Measurements from ENCODE around the gene PRLR.

- TF ChIP-seq GATA2 (IDR thresholded peaks at IDR 0.05; ENCODE audit: low read depth, low read length) (no peak), GATA3 (IDR thresholded peaks at IDR 0.05; ENCODE audit: low read depth, low read length) (no peak)
Measured at GRCh38 chr5:35009657-35010056, 220.6 kb downstream of the PRLR start.
